Adrenal gland (tissue), 12 donors: Measurements from ENCODE around the gene NNAT. TPM values are rescaled to one million over a fixed set of nuclear protein-coding genes. Genes with fewer than 3 reads are reported as not detected.

Experiments
- DNase-seq, 7 donors: peaks; one replicate each; pipeline ENCODE4 v3.0.0-alpha.2; 2019 to 2020
- H3K27ac ChIP-seq, 5 donors: fragments of 200-600 bp; sonication (generic) in 4 of 5; 1 replicate in 3 of 5; 2 replicates in 2 of 5; pipeline versions ENCODE4 v1.5.1 to v1.8.0; 2016 to 2020; ENCODE audit warnings: mild to moderate bottlenecking in 1 of 5
- H3K27me3 ChIP-seq: fragments of 200-600 bp; 2 replicates; pipeline ENCODE4 v1.8.0; 2021
- H3K36me3 ChIP-seq, 2 donors: fragments of 200-600 bp; replicated peaks in 1 of 2; 1 replicate in 1 of 2; 2 replicates in 1 of 2; pipeline versions ENCODE4 v1.5.1 to v1.8.0; 2018 to 2022
- H3K4me1 ChIP-seq, 2 donors: fragments of 200-600 bp; replicated peaks in 1 of 2; 1 replicate in 1 of 2; 2 replicates in 1 of 2; pipeline versions ENCODE4 v1.5.1 to v1.8.0; 2018 to 2021
- H3K4me3 ChIP-seq, 4 donors: fragments of 200-600 bp; sonication (generic) in 3 of 4; one replicate each; pipeline ENCODE4 v1.5.1; 2016 to 2018
- H3K9me3 ChIP-seq, 3 donors: fragments of 200-600 bp; sonication (generic) in 1 of 3; replicated peaks in 1 of 3; 1 replicate in 2 of 3; 2 replicates in 1 of 3; pipeline versions ENCODE4 v1.5.1 to v1.8.0; 2016 to 2021
- CTCF ChIP-seq, 6 experiments: fragments of 450-650 bp in 4 of 6; fragments of 200-600 bp in 2 of 6; sonication (generic) in 1 of 6; IDR thresholded peaks; 1 replicate in 5 of 6; 2 replicates in 1 of 6; pipeline versions ENCODE4 v1.5.1 to v1.8.0; 2016 to 2021; ENCODE audit warnings: antibody characterized with exemption in 6 of 6, mild to moderate bottlenecking in 2 of 6, moderate library complexity in 1 of 6
- POLR2A ChIP-seq, 2 donors: fragments of 450-650 bp; IDR thresholded peaks; one replicate each; pipeline ENCODE4 v1.6.1; 2017; ENCODE audit warnings: antibody characterized with exemption in 2 of 2, mild to moderate bottlenecking in 2 of 2, moderate library complexity in 1 of 2
- WGBS, 4 donors: extraction: QIAGEN DNeasy Blood & Tissue Kit in 2 of 4; methylation state at CpG; one replicate each; pipeline versions ENCODE4 v1.1.5 to v1.1.7; 2013 to 2017; 5-methylcytosine and 5-hydroxymethylcytosine counted together
- intact Hi-C, 2 donors: fragments of 100-400 bp; cut with DNase I; formaldehyde crosslinking; loops; one replicate each; pipeline versions ENCODE4 v1.14.1 to v1.15.0; 2022 to 2023
- polyA plus RNA-seq, 3 donors: library from polyadenylated mRNA; stranded (reverse); fragments of 200-250 nt in 2 of 3; fragments of 350-450 nt in 1 of 3; fragmentation: Illumina TruSeq in 1 of 3; extraction: RNeasy Lipid Tissue Mini Kit (QIAGEN cat#74804) in 1 of 3; gene quantifications; one replicate each; pipeline ENCODE4 v1.2.3, GENCODE V29; 2013 to 2014
- total RNA-seq, 9 donors: library from RNA; depleted of rRNA in 4 of 9; stranded (reverse); fragments of >200 nt in 4 of 9; fragments of 120-200 nt in 1 of 9; fragmentation: NEBNext Ultra II Directional in 1 of 9; extraction: Animal tissue kit (Norgen Biotek cat#: 25700) in 1 of 9; gene quantifications; one replicate each; pipeline versions ENCODE4 v1.1.0 to v1.2.4, GENCODE V29; 2013 to 2023
- donor health status: healthy with polysubstance abuse.
- donor health status: Bipolar disorder and iron deficiency.
- donor health status: DM: yes; HTN: yes; CAD: no.
- donor health status: DM: no; HTN: no; CAD: no.
- donor health status: DM: no; HTN: no; CAD: no.
- donor health status: DM: yes; HTN: yes; CAD: no.

NNAT gene
- total and polyA plus RNA-seq, 12 donors, result 0.22 to 23.5 (median 6.7) TPM; not detected in 2

GRCh38 chr20:37515876-37516275 is 5.2 kb upstream of the NNAT start:
- peak in 2 of 7 donors; percentile 7 to 35 for DNase-seq
- no peak overlapping the region for H3K4me3 ChIP-seq
- 86 to 93% (median 89%) methylated on average over 4 of the region's 4 CpGs for WGBS, 4 donors
- H3K4me1 ChIP-seq, result peaks cover 0 to 23% of the 10 kb centered on the region in 2 donors
- H3K9me3 ChIP-seq, result no peaks in the 10 kb centered on the region
- no peak for TF ChIP-seq CTCF (IDR thresholded peaks at IDR 0.05)
- no peak for TF ChIP-seq POLR2A (IDR thresholded peaks at IDR 0.05)
- H3K36me3 ChIP-seq, result peaks cover 0 to 23% of the 10 kb centered on the region in 2 donors
- no peaks in the 10 kb centered on the region for H3K27me3 ChIP-seq
- no peak overlapping the region for H3K27ac ChIP-seq
- intact Hi-C loops, result no loop called here

GRCh38 chr20:37516811-37517750 is 4.0 kb upstream of the NNAT start:
- Histone ChIP-seq H3K27me3 (no peaks in the 10 kb centered on the region), H3K4me3 (no peak overlapping the region), H3K9me3 (no peaks in the 10 kb centered on the region), H3K27ac (peak overlapping the region in 1 of 5 donors; percentile 24), H3K36me3 (peaks cover 0 to 23% of the 10 kb centered on the region in 2 donors), H3K4me1 (peaks cover 0 to 23% of the 10 kb centered on the region in 2 donors)
- peak in 2 of 7 donors; percentile 5 to 43 for DNase-seq
- no peak for TF ChIP-seq CTCF (IDR thresholded peaks at IDR 0.05)
- TF ChIP-seq POLR2A (IDR thresholded peaks at IDR 0.05), result no peak
- WGBS, 4 donors, result 69 to 73% (median 71%) methylated on average over 13 of the region's 13 CpGs
- intact Hi-C loops, result no loop called here

GRCh38 chr20:37518059-37518458 is 3.0 kb upstream of the NNAT start:
- intact Hi-C loops, result no loop called here
- Histone ChIP-seq H3K4me1 (peaks cover 0 to 23% of the 10 kb centered on the region in 2 donors), H3K36me3 (peaks cover 0 to 23% of the 10 kb centered on the region in 2 donors), H3K27ac (no peak overlapping the region), H3K9me3 (no peaks in the 10 kb centered on the region), H3K27me3 (no peaks in the 10 kb centered on the region), H3K4me3 (no peak overlapping the region)
- peak in 1 of 7 donors; percentile 44 for DNase-seq
- 86 to 91% (median 88%) methylated on average over 7 of the region's 7 CpGs for WGBS, 4 donors
- TF ChIP-seq POLR2A (IDR thresholded peaks at IDR 0.05) (no peak), CTCF (IDR thresholded peaks at IDR 0.05) (no peak)

- H3K4me1 ChIP-seq, result peaks cover 0 to 23% of the 10 kb centered on the region in 2 donors
Measured at GRCh38 chr20:37518606-37519507, 2.2 kb upstream of the NNAT start.

More at GRCh38 chr20:37518606-37519507, 2.2 kb upstream of the NNAT start:
- Histone ChIP-seq H3K36me3 (peaks cover 0 to 23% of the 10 kb centered on the region in 2 donors), H3K9me3 (no peaks in the 10 kb centered on the region), H3K4me3 (no peak overlapping the region), H3K27ac (peak overlapping the region in 1 of 5 donors; percentile 58), H3K27me3 (no peaks in the 10 kb centered on the region)
- WGBS, 4 donors, result 66 to 75% (median 70%) methylated on average over 23 to 30 of the region's 30 CpGs
- DNase-seq, result peak in 4 of 7 donors; percentile 8 to 69 (median 50)
- intact Hi-C loops, result no loop called here
- no peak for TF ChIP-seq POLR2A (IDR thresholded peaks at IDR 0.05)
- TF ChIP-seq CTCF (IDR thresholded peaks at IDR 0.05), result no peak
